Omental fat pad (tissue), 4 donors: ENCODE data around the gene WDR1. TPM values are rescaled to one million over a fixed set of nuclear protein-coding genes. Genes with fewer than 3 reads are reported as not detected.
A peak's percentile ranks its signal among the peaks of the same experiment; 100 is the strongest.

Source experiments
- ATAC-seq: fragments of 150-250 bp; one replicate; pipeline ENCODE4 v1.9.1; 2016; ENCODE audit warnings: mild to moderate bottlenecking, moderate library complexity; ENCODE audit not compliant: low FRiP score
- DNase-seq: peaks from one replicate; pipeline ENCODE4 v3.0.0-alpha.2; 2019; ENCODE audit warnings: low spot score
- CTCF ChIP-seq, 3 donors: fragments of 450-650 bp; IDR thresholded peaks; one replicate each; pipeline ENCODE4 v1.5.1; 2016 to 2017; ENCODE audit warnings: antibody characterized with exemption in 3 of 3, mild to moderate bottlenecking in 3 of 3, moderate library complexity in 2 of 3
- total RNA-seq, 4 donors: library from RNA; depleted of rRNA; stranded (reverse); fragments of >200 nt; gene quantifications; one replicate each; pipeline ENCODE4 v1.1.0, GENCODE V29; 2016

WDR1 gene
- total RNA-seq, 4 donors from 2014 or later = 114 to 219 (median 135) TPM

DNA sequence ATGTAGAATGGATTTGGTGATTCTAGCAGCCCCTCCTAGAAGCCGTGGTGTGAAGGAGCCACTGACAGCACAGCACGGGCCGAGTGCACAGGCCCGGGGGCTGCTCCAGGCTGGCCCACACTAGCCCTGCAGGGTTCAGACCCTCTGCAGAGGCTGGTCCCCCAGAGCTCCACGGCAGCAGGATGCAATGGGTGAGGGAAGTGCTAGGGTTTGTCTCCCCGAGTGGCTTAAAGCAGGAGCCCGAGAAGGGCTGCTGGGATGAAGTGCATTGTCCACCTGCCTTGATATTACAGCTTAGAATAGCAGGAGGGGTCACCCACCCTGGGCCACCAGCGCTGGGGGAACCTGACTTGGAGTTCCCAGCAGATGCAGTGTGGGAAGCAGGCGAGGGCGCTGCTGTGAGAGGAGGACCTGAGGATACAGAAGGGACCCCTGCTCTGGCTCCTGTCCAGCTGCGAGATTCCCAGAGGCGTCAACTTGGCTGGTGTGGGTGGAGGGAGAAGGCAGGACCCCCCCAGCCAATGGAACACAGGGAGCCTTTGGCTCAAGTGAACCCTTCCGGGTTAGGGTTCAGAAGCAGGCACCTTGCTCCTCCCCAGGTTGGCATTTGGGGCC lies 30.0 kb downstream of the WDR1 start:
- no peak for ATAC-seq
- no peak for TF ChIP-seq CTCF (IDR thresholded peaks at IDR 0.05)
- no peak for DNase-seq

GRCh38 chr4:10085828-10086505 lies 30.6 kb downstream of the WDR1 start:
- no peak for ATAC-seq
- DNase-seq = no peak
- TF ChIP-seq CTCF (IDR thresholded peaks at IDR 0.05) = no peak

DNA sequence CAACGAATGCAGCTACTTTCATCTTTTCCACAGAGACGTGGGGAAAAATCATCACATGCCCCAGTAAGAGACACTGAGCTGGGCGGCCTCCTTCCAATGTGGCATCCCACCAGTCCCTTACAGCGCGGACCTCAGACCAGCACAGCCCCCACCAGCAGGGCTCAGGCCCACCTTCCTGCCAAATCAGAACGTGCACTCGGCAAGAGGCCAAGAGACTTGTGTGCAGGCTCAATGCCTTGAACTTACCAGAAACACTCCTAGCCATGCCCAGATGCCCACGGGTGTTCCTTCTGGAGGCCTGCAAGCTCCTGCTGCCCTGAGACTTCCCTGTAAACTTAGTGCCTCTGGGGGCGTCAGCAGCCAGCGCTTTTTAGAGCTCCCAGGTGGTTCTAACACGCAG lies 31.2 kb downstream of the WDR1 start:
- no peak for TF ChIP-seq CTCF (IDR thresholded peaks at IDR 0.05)
- ATAC-seq = no peak
- DNase-seq = peak; percentile 16

GRCh38 chr4:10084651-10085358 lies 31.8 kb downstream of the WDR1 start:
- no peak for ATAC-seq
- peak; percentile 7 for DNase-seq
- TF ChIP-seq CTCF (IDR thresholded peaks at IDR 0.05) = no peak

GRCh38 chr4:10083861-10084641 lies 32.5 kb downstream of the WDR1 start:
- no peak for TF ChIP-seq CTCF (IDR thresholded peaks at IDR 0.05)
- peak; percentile 18 for DNase-seq
- no peak for ATAC-seq

DNA sequence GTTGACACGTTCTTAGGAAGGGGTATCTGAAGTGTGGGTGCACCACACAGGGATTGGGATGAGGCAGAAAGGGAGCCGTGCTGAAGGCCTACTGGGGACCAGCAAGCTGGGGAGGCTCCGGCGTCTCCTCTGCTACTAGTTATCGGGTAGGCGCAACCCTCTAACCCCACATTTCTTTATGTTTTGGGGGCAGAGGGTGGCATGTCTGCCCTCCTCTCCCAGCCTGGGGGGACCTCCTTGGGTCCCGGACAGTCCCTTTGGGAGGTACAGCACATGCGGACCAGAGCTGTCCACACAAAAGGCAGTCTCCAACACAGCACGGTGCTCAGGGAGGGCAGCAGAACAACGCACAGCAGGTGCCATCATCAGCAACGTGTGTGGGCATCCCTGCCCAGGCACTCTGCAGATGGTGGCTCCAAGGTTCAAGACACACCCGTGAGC lies 33.2 kb downstream of the WDR1 start:
- TF ChIP-seq CTCF (IDR thresholded peaks at IDR 0.05) = no peak
- no peak for ATAC-seq
- DNase-seq = peak; percentile 20
